ENCODE results near the gene DESI1. TPM values are rescaled to one million over a fixed set of nuclear protein-coding genes. Genes with fewer than 3 reads are reported as not detected.

Gene DESI1
- total RNA-seq, 3 donors from 2014 or later (not counting 1 experiment from before 2014, with no cell fraction given), result 15.0 to 22.2 (median 20.6) TPM

- no peaks in the 10 kb centered on the region for H3K36me3 Mint-ChIP-seq
These were observed 42.0 kb downstream of the DESI1 start for GRCh38 chr22:41578818-41579217.

GRCh38 chr22:41578114-41578513 is 42.7 kb downstream of the DESI1 start:
- H3K4me3 Mint-ChIP-seq, result no peak overlapping the region
- H3K9me3 Mint-ChIP-seq, result no peaks in the 10 kb centered on the region
- H3K36me3 Mint-ChIP-seq, result no peaks in the 10 kb centered on the region
- no peaks in the 10 kb centered on the region for H3K27me3 Mint-ChIP-seq (ENCODE audit: low read depth in 2 of 2)
- ATAC-seq (no peak), DNase-seq (no peak)
- Histone ChIP-seq H3K27ac (ENCODE audit: low read length) (no peak overlapping the region), H3K4me3 (ENCODE audit: low read length) (no peak overlapping the region), H3K9me3 (ENCODE audit: control insufficient read depth, insufficient read depth, low read length) (no peaks in the 10 kb centered on the region), H3K4me1 (ENCODE audit: control insufficient read depth, insufficient read depth, low read length) (no peaks in the 10 kb centered on the region), H3K27me3 (ENCODE audit: control insufficient read depth, insufficient read depth, low read length) (no peaks in the 10 kb centered on the region), H3K36me3 (ENCODE audit: control insufficient read depth, insufficient read depth, low read length) (peaks cover 12% of the 10 kb centered on the region)
- no peaks in the 10 kb centered on the region for H3K4me1 Mint-ChIP-seq
- TF ChIP-seq CTCF (IDR thresholded peaks at IDR 0.05), result no peak
- intact Hi-C loops (cut with micrococcal nuclease), result no loop called here
- no peak overlapping the region for H3K27ac Mint-ChIP-seq
- 97% methylated on average over 8 of the region's 8 CpGs for WGBS (ENCODE audit: insufficient coverage)

More at GRCh38 chr22:41578818-41579217, 42.0 kb downstream of the DESI1 start:
- H3K36me3 ChIP-seq (ENCODE audit: control insufficient read depth, insufficient read depth, low read length), result peaks cover 16% of the 10 kb centered on the region
- H3K27me3 ChIP-seq (ENCODE audit: control insufficient read depth, insufficient read depth, low read length), result no peaks in the 10 kb centered on the region
- H3K27me3 Mint-ChIP-seq (ENCODE audit: low read depth in 2 of 2), result no peaks in the 10 kb centered on the region
- H3K4me3 ChIP-seq (ENCODE audit: low read length), result no peak overlapping the region
- H3K27ac ChIP-seq (ENCODE audit: low read length), result no peak overlapping the region
- H3K4me1 Mint-ChIP-seq, result no peaks in the 10 kb centered on the region
- no peak overlapping the region for H3K4me3 Mint-ChIP-seq
- TF ChIP-seq CTCF (IDR thresholded peaks at IDR 0.05), result no peak
- no peaks in the 10 kb centered on the region for H3K4me1 ChIP-seq (ENCODE audit: control insufficient read depth, insufficient read depth, low read length)
- intact Hi-C loops (cut with micrococcal nuclease), result no loop called here
- no peak overlapping the region for H3K27ac Mint-ChIP-seq
- no peaks in the 10 kb centered on the region for H3K9me3 ChIP-seq (ENCODE audit: control insufficient read depth, insufficient read depth, low read length)
- over 99% methylated on average over 9 of the region's 9 CpGs for WGBS (ENCODE audit: insufficient coverage)
- H3K9me3 Mint-ChIP-seq, result no peaks in the 10 kb centered on the region
- no peak for ATAC-seq
- no peak for DNase-seq

- Histone ChIP-seq H3K4me1 (ENCODE audit: control insufficient read depth, insufficient read depth, low read length) (no peaks in the 10 kb centered on the region), H3K36me3 (ENCODE audit: control insufficient read depth, insufficient read depth, low read length) (peaks cover 8% of the 10 kb centered on the region), H3K9me3 (ENCODE audit: control insufficient read depth, insufficient read depth, low read length) (no peaks in the 10 kb centered on the region), H3K4me3 (ENCODE audit: low read length) (no peak overlapping the region), H3K27ac (ENCODE audit: low read length) (no peak overlapping the region), H3K27me3 (ENCODE audit: control insufficient read depth, insufficient read depth, low read length) (no peaks in the 10 kb centered on the region)
- Mint-ChIP-seq H3K9me3 (no peaks in the 10 kb centered on the region), H3K27me3 (ENCODE audit: low read depth in 2 of 2) (no peaks in the 10 kb centered on the region), H3K4me3 (no peak overlapping the region), H3K27ac (no peak overlapping the region), H3K36me3 (no peaks in the 10 kb centered on the region), H3K4me1 (no peaks in the 10 kb centered on the region)
- intact Hi-C loops (cut with micrococcal nuclease), result no loop called here
- ATAC-seq, result peak in 2 of 3 donors; percentile 60 to 69
- no peak for TF ChIP-seq CTCF (IDR thresholded peaks at IDR 0.05)
- peak in 1 of 2 donors; percentile 54 for DNase-seq
- WGBS (ENCODE audit: insufficient coverage), result 80% methylated on average over 9 of the region's 9 CpGs
These were observed 44.0 kb downstream of the DESI1 start for GRCh38 chr22:41576877-41577276.

- H3K9me3 ChIP-seq (ENCODE audit: control insufficient read depth, insufficient read depth, low read length), result no peaks in the 10 kb centered on the region
- Mint-ChIP-seq H3K27me3 (ENCODE audit: low read depth in 2 of 2) (no peaks in the 10 kb centered on the region), H3K9me3 (no peaks in the 10 kb centered on the region), H3K36me3 (no peaks in the 10 kb centered on the region), H3K4me1 (no peaks in the 10 kb centered on the region), H3K4me3 (no peak overlapping the region), H3K27ac (no peak overlapping the region)
- H3K27ac ChIP-seq (ENCODE audit: low read length), result no peak overlapping the region
- ATAC-seq (no peak), DNase-seq (no peak)
- no peaks in the 10 kb centered on the region for H3K27me3 ChIP-seq (ENCODE audit: control insufficient read depth, insufficient read depth, low read length)
- H3K4me3 ChIP-seq (ENCODE audit: low read length), result no peak overlapping the region
- no peaks in the 10 kb centered on the region for H3K4me1 ChIP-seq (ENCODE audit: control insufficient read depth, insufficient read depth, low read length)
- peaks cover 8% of the 10 kb centered on the region for H3K36me3 ChIP-seq (ENCODE audit: control insufficient read depth, insufficient read depth, low read length)
- intact Hi-C loops (cut with micrococcal nuclease), result no loop called here
- WGBS (ENCODE audit: insufficient coverage), result 98% methylated on average over 14 of the region's 15 CpGs
- no peak for TF ChIP-seq CTCF (IDR thresholded peaks at IDR 0.05)
These were observed 45.3 kb downstream of the DESI1 start for GRCh38 chr22:41575533-41575932.

Data from natural killer cell (primary cell).